SH-SY5Y (cell line): Measurements from ENCODE around the gene PAPPA.

Experiments used
- GATA2 ChIP-seq: IDR thresholded peaks from 2 replicates; pipeline ENCODE4 v1.6.1; 2011; ENCODE audit warnings: mild to moderate bottlenecking, low read depth, low read length
- GATA3 ChIP-seq: IDR thresholded peaks from 2 replicates; pipeline ENCODE4 v1.6.1; 2011; ENCODE audit warnings: low read depth, mild to moderate bottlenecking, low read length, moderate library complexity

- TF ChIP-seq GATA3, result no peak
- no peak for TF ChIP-seq GATA2
Measured at GRCh38 chr9:116335392-116335791, 181.8 kb downstream of the PAPPA start.
